Measurements from ENCODE around the gene PCED1B.

Gene PCED1B

GRCh38 chr12:47066278-47067025 lies 13.0 kb upstream of the PCED1B start:
- no peak overlapping the region for H3K4me3 ChIP-seq
- H3K27ac ChIP-seq = no peak overlapping the region

- Histone ChIP-seq H3K4me3 (no peak overlapping the region), H3K27ac (no peak overlapping the region)
Measured at GRCh38 chr12:47067176-47067575, 12.2 kb upstream of the PCED1B start.

GRCh38 chr12:47067771-47068431 lies 11.5 kb upstream of the PCED1B start:
- Histone ChIP-seq H3K27ac (no peak overlapping the region), H3K4me3 (no peak overlapping the region)

- H3K4me3 ChIP-seq = no peak overlapping the region
- no peak overlapping the region for H3K27ac ChIP-seq
Measured at GRCh38 chr12:47068539-47068938, 10.9 kb upstream of the PCED1B start.

GRCh38 chr12:47070310-47070709 lies 9.1 kb upstream of the PCED1B start:
- H3K4me3 ChIP-seq = no peak overlapping the region
- no peak overlapping the region for H3K27ac ChIP-seq

- no peak overlapping the region for H3K27ac ChIP-seq
- H3K4me3 ChIP-seq = no peak overlapping the region
Measured at GRCh38 chr12:47071241-47071852, 8.1 kb upstream of the PCED1B start.

- Histone ChIP-seq H3K4me3 (no peak overlapping the region), H3K27ac (no peak overlapping the region)
Measured at GRCh38 chr12:47073951-47074350, 5.5 kb upstream of the PCED1B start.

GRCh38 chr12:47074757-47075156 lies 4.7 kb upstream of the PCED1B start:
- H3K27ac ChIP-seq = no peak overlapping the region

GRCh38 chr12:47075192-47076084 lies 4.0 kb upstream of the PCED1B start:
- H3K27ac ChIP-seq = no peak overlapping the region

More at GRCh38 chr12:47074757-47075156, 4.7 kb upstream of the PCED1B start:
- H3K4me3 ChIP-seq = no peak overlapping the region

GRCh38 chr12:47077206-47078085 lies 2.0 kb upstream of the PCED1B start:
- H3K27ac ChIP-seq = no peak overlapping the region
- H3K4me3 ChIP-seq = no peak overlapping the region

More at GRCh38 chr12:47075192-47076084, 4.0 kb upstream of the PCED1B start:
- H3K4me3 ChIP-seq = no peak overlapping the region

GRCh38 chr12:47078086-47078395 lies 1.4 kb upstream of the PCED1B start:
- Histone ChIP-seq H3K4me3 (no peak overlapping the region), H3K27ac (no peak overlapping the region)

GRCh38 chr12:47078733-47079467 lies 521 bp upstream of the PCED1B start:
- H3K4me3 ChIP-seq = peak overlapping the region; percentile 47 to 73 (median 65)
- H3K27ac ChIP-seq = peak overlapping the region in 19 of 21 experiments; percentile 13 to 94 (median 89)

GRCh38 chr12:47079981-47080724 lies 732 bp downstream of the PCED1B start:
- Histone ChIP-seq H3K27ac (peak overlapping the region; percentile 48 to 94 (median 88)), H3K4me3 (peak overlapping the region; percentile 47 to 73 (median 65))

- peak overlapping the region; percentile 48 to 94 (median 88) for H3K27ac ChIP-seq
Measured at GRCh38 chr12:47080725-47081502, 1.5 kb downstream of the PCED1B start.

GRCh38 chr12:47082283-47082682 lies 2.9 kb downstream of the PCED1B start:
- no peak overlapping the region for H3K4me3 ChIP-seq
- peak overlapping the region in 6 of 21 experiments; percentile 0 to 92 (median 22) for H3K27ac ChIP-seq

More at GRCh38 chr12:47080725-47081502, 1.5 kb downstream of the PCED1B start:
- H3K4me3 ChIP-seq = peak overlapping the region; percentile 47 to 73 (median 65)

GRCh38 chr12:47082796-47083621 lies 3.6 kb downstream of the PCED1B start:
- Histone ChIP-seq H3K27ac (peak overlapping the region in 1 of 21 experiments; percentile 76), H3K4me3 (no peak overlapping the region)
